ENCODE results near the gene WIPI1.
"Not testable (repeated sequence)": the region's sequence is repeated elsewhere in the genome, so short reads cannot be mapped to it uniquely, and the experiment has no call there.

Gene WIPI1

GRCh38 chr17:68379177-68379510 lies 78.2 kb downstream of the WIPI1 start:
- DNase-seq (ENCODE audit: extremely low read depth, low read depth), result no peak
- TF ChIP-seq CTCF (IDR thresholded peaks at IDR 0.05; ENCODE audit: low read depth, low read length, missing control alignments), result no peak
- H3K4me3 ChIP-seq (replicated peaks; ENCODE audit: low read depth, low read length), result no peak overlapping the region

GRCh38 chr17:68378268-68379176 lies 78.8 kb downstream of the WIPI1 start:
- no peak for TF ChIP-seq CTCF (IDR thresholded peaks at IDR 0.05; ENCODE audit: low read depth, low read length, missing control alignments)
- H3K4me3 ChIP-seq (replicated peaks; ENCODE audit: low read depth, low read length), result 0 out of 2 replicates have a peak overlapping the region, but pooled peaks have one; percentile 0
- DNase-seq (ENCODE audit: extremely low read depth, low read depth), result peak; percentile 75

GRCh38 chr17:68377771-68378267 lies 79.5 kb downstream of the WIPI1 start:
- no peak for DNase-seq (ENCODE audit: extremely low read depth, low read depth)
- peak overlapping the region; percentile 0; the same call in 1 of the 2 replicates for H3K4me3 ChIP-seq (replicated peaks; ENCODE audit: low read depth, low read length)
- no peak for TF ChIP-seq CTCF (IDR thresholded peaks at IDR 0.05; ENCODE audit: low read depth, low read length, missing control alignments)

- not testable (repeated sequence) for DNase-seq (ENCODE audit: extremely low read depth, low read depth); H3K4me3 ChIP-seq (replicated peaks; ENCODE audit: low read depth, low read length)
These were observed 81.1 kb downstream of the WIPI1 start for GRCh38 chr17:68376178-68376577.

- no peak for TF ChIP-seq CTCF (IDR thresholded peaks at IDR 0.05; ENCODE audit: low read depth, low read length, missing control alignments)
- no peak overlapping the region for H3K4me3 ChIP-seq (replicated peaks; ENCODE audit: low read depth, low read length)
- DNase-seq (ENCODE audit: extremely low read depth, low read depth), result no peak
These were observed 81.7 kb downstream of the WIPI1 start for GRCh38 chr17:68375566-68375965.

Measured in HFF-Myc (cell line).